SJCRH30 (cell line): ENCODE results near the gene NXPE4. TPM values are rescaled to one million over a fixed set of nuclear protein-coding genes. Genes with fewer than 3 reads are reported as not detected.
"Not testable (repeated sequence)": the region's sequence is repeated elsewhere in the genome, so short reads cannot be mapped to it uniquely, and the experiment has no call there.

Experiments
- DNase-seq, 2 experiments: peaks; one replicate each; pipeline ENCODE4 v3.0.0-alpha.2; 2015 to 2020
- H3K27ac ChIP-seq: fragments of 250-450 bp; sonication (Bioruptor Pico); 2 replicates; pipeline ENCODE4 v1.5.1; 2020; ENCODE audit warnings: mild to moderate bottlenecking, moderate library complexity
- H3K27me3 ChIP-seq: fragments of 250-450 bp; sonication (Bioruptor Pico); 2 replicates; pipeline ENCODE4 v1.5.1; 2020; ENCODE audit warnings: mild to moderate bottlenecking, moderate library complexity
- H3K36me3 ChIP-seq: fragments of 250-450 bp; sonication (Bioruptor Pico); 2 replicates; pipeline ENCODE4 v1.5.1; 2020; ENCODE audit warnings: mild to moderate bottlenecking, moderate library complexity
- H3K4me1 ChIP-seq: fragments of 250-450 bp; sonication (Bioruptor Pico); 2 replicates; pipeline ENCODE4 v1.5.1; 2020; ENCODE audit warnings: mild to moderate bottlenecking, moderate library complexity
- H3K4me3 ChIP-seq: fragments of 250-450 bp; sonication (Bioruptor Pico); 2 replicates; pipeline ENCODE4 v1.5.1; 2020; ENCODE audit warnings: mild to moderate bottlenecking, moderate library complexity
- H3K9me3 ChIP-seq: fragments of 250-450 bp; sonication (Bioruptor Pico); replicated peaks from 2 replicates; pipeline ENCODE4 v1.5.1; 2020; ENCODE audit warnings: mild to moderate bottlenecking, moderate library complexity
- total RNA-seq: library from RNA; depleted of rRNA; stranded (reverse); fragments of >200 nt; shearing (Covaris generic); gene quantifications from 2 replicates; pipeline ENCODE4 v1.2.3, GENCODE V29; 2014

Gene NXPE4
- total RNA-seq, 1 experiment from 2014 or later = not detected

DNA sequence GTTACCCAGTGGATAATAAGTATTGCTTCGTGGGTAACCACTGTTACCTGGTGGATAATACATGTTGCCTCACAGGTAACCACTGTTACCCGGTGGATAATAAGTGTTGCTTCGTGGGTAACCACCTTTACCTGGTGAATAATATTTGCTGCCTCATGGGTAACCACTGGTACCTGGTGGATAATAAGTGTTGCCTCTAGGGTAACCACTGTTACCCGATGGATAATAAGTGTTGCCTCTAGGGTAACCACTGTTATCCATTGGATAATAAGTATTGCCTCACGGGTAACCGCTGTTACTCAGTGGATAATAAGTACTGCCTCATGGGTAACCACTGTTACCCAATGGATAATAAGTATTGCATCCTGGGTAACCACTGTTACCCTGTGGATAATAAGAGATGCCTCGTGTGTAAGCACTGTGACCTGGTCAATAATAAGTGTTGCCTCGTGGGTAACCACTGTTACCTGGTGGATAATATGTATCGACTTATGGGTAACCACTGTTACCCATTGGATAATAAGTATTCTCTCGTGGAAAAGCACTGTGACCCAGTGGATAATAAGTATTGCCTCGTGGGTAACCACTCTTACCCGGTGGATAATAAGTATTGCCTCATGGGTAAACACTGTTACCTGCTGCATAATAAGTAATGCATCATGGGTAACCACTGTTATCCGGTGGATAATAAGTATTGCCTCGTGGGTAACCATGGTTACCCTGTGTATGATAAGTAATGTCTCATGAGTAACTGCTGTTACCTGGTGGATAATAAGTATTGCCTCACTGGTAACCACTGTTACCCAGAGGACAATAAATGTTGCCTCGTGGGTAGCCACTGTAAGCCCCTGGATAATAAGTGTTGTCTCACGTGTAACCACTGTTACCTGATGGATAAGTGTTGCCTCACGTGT, 20.1 kb upstream of the NXPE4 start:
- no peak overlapping the region for H3K4me3 ChIP-seq

DNA sequence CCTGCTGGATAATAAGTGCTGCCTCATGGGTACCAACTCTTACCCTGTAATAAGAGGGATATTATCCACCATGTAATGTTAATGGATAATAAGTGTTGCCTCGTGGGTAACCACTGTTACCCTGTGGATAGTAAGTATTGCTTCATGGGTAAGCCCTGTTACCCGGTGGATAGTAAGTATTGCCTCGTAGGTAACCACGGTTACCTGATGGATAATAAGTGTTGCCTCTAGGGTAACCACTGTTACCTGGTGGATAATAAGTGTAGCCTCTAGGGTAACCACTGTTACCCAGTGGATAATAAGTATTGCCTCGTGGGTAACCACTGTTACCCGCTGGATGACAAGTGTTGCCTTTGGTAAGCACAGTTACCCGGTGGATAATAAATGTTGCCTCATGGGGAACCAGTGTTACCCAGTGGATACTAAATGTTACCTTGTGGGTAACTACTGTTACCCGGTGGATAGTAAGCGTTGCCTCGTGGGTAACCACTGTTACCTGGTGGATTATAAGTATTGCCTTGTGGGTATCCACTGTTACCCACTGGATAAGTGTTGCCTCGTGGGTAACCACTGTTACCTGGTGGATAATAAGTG, 18.6 kb upstream of the NXPE4 start:
- Histone ChIP-seq H3K27ac (no peak overlapping the region), H3K27me3 (no peaks in the 10 kb centered on the region), H3K9me3 (no peaks in the 10 kb centered on the region), H3K36me3 (no peaks in the 10 kb centered on the region), H3K4me3 (no peak overlapping the region), H3K4me1 (no peaks in the 10 kb centered on the region)
- DNase-seq = no peak

More for the DNA sequence above, 20.1 kb upstream of the NXPE4 start:
- Histone ChIP-seq H3K4me1 (no peaks in the 10 kb centered on the region), H3K27ac (no peak overlapping the region), H3K27me3 (no peaks in the 10 kb centered on the region), H3K36me3 (no peaks in the 10 kb centered on the region), H3K9me3 (no peaks in the 10 kb centered on the region)
- no peak for DNase-seq

DNA sequence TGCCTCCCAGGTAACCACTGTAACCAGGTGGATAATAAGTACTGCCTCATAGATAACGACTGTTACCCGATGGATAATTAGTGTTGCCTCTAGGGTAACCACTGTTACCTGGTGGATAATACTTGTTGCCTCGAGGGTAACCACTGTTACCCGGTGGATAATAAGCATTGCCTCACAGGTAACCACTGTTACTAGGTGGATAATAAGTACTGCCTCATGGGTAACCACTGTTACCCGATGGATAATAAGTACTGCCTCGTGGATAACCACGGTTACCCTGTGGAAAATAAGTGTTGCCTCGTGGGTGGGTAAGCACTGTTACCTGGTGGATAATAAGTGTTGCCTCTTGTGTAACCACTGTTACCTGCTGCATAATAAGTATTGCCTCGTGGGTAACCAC, 17.5 kb upstream of the NXPE4 start:
- not testable (repeated sequence) for H3K4me1 ChIP-seq, H3K27ac ChIP-seq, H3K9me3 ChIP-seq, H3K36me3 ChIP-seq, H3K4me3 ChIP-seq, DNase-seq, H3K27me3 ChIP-seq

DNA sequence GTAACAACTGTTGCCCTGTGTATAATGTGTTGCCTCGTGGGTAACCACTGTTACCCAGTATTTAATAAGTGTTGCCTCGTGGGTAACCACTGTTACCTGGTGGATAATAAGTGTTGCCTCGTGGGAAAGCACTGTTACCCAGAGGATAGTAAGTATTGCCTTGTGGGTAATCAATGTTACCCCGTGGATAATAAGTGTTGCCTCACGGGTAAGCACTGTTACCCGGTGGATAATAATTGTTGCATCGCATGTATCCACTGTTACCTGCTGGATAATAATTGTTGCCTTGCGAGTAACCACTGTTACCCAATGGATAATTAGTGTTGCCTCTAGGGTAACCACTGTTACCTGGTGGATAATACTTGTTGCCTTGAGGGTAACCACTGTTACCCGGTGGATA, 17.1 kb upstream of the NXPE4 start:
- no peak for DNase-seq

DNA sequence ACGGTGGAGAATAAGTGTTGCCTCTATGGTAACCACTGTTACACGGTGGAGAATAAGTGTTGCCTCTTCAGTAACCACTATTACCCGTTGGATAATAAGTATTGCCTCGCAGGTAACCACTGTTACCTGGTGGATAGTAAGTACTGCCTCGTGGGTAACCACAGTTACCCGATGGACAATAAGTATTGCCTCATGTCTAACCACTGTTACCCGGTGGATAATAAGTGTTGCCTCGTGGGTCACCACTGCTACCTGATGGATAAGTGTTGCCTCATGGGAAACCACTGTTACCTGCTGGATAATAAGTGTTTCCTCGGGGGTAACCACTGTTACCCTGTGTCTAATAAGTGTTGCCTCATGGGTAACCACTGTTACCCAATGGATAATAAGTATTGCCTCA, 16.6 kb upstream of the NXPE4 start:
- not testable (repeated sequence) for H3K27me3 ChIP-seq, H3K36me3 ChIP-seq, H3K4me1 ChIP-seq, DNase-seq, H3K4me3 ChIP-seq, H3K9me3 ChIP-seq, H3K27ac ChIP-seq

More for the DNA sequence above, 17.1 kb upstream of the NXPE4 start:
- Histone ChIP-seq H3K27ac (no peak overlapping the region), H3K9me3 (no peaks in the 10 kb centered on the region), H3K27me3 (no peaks in the 10 kb centered on the region), H3K36me3 (no peaks in the 10 kb centered on the region), H3K4me3 (no peak overlapping the region), H3K4me1 (no peaks in the 10 kb centered on the region)

DNA sequence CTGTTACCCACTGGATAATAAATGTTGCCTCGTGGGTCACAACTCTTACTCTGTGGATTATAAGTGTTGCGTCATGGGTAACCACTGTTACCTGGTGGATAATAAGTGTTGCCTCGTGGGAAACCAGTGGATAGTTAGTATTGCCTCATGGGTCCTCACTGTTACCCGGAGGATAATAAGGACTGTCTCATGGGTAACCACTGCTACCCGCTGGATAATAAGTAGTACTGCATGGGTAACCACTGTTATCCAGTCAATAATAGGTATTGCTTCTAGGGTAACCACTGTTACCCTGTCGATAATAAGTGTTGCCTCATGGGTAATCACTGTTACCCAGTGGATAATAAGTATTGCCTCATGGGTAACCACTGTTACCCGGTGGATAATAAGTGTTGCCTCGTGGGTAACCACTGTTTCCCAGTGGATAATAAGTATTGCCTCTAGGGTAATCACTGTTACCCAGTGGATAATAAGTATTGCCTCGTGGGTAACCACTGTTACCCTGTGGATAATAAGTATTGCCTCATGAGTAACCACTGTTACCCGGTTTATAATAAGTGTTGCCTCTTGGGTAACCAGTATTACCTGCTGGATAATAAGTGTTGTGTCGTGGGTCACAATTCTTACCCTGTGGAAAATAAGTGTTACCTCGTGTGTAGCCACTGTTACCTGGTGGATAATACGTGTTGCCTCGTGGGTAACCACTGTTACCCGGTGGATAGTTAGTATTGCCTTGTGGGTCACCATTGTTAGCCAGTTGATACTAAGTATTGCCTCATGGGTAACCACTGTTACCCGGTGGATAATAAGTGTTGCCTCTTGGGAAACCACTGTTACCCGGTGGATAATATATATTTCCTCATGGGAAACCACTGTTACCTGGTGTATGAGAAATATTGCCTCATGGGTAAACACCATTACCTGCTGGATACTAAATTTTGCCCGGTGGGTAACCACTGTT, 15.7 kb upstream of the NXPE4 start:
- no peak overlapping the region for H3K4me3 ChIP-seq
- DNase-seq = no peak
- no peaks in the 10 kb centered on the region for H3K9me3 ChIP-seq
- no peak overlapping the region for H3K27ac ChIP-seq
- no peaks in the 10 kb centered on the region for H3K36me3 ChIP-seq
- no peaks in the 10 kb centered on the region for H3K27me3 ChIP-seq
- no peaks in the 10 kb centered on the region for H3K4me1 ChIP-seq

DNA sequence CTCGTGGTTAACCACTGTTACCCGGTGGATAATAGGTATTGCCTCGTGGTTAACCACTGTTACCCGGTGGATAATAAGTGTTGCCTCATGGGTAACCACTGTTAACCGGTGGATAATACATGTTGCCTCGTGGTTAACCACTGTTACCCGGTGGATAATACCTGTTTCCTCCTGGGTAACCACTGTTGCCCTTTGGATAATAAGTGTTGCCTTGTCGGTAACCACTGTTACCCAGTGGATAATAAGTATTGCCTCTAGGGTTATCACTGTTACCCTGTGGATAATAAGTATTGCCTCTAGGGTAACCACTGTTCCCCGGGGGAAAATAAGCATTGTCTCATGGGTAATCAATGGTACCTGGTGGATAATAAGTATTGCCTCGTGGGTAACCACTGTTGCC, 15.0 kb upstream of the NXPE4 start:
- Histone ChIP-seq H3K4me1 (no peaks in the 10 kb centered on the region), H3K36me3 (no peaks in the 10 kb centered on the region), H3K27ac (no peak overlapping the region), H3K4me3 (no peak overlapping the region), H3K9me3 (no peaks in the 10 kb centered on the region), H3K27me3 (no peaks in the 10 kb centered on the region)
- no peak for DNase-seq

DNA sequence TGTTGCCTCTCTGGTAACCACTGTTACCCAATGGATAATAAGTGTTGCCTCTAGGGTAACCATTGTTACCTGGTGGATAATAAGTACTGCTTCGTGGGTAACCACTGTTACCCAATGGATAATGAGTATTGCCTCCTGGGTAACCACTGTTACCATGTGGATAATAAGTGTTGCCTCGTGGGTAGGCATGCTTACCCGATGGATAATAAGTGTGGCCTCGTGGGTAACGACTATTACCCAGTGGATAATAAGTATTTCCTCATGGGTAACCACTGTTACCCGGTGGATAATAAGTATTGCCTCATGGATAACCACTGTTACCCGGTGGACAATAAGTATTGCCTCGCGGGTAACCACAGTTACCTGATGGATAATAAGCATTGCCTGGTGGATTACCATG, 13.8 kb upstream of the NXPE4 start:
- no peak overlapping the region for H3K4me3 ChIP-seq
- no peaks in the 10 kb centered on the region for H3K27me3 ChIP-seq
- DNase-seq = no peak
- no peaks in the 10 kb centered on the region for H3K36me3 ChIP-seq
- H3K4me1 ChIP-seq = no peaks in the 10 kb centered on the region
- H3K9me3 ChIP-seq = no peaks in the 10 kb centered on the region
- H3K27ac ChIP-seq = no peak overlapping the region

DNA sequence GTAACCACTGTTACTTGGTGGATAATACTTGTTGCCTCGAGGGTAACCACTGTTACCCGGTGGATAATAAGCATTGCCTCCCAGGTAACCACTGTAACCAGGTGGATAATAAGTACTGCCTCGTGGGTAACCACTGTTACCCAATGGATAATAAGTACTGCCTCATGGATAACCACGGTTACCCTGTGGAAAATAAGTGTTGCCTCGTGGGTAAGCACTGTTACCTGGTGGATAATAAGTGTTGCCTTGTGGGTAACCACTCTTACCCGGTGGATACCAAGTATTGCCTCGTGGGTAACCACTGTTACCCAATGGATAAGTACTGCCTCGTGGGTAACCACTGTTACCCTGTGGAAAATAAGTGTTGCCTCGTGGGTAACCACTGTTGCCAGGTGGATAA, 13.0 kb upstream of the NXPE4 start:
- H3K4me1 ChIP-seq, DNase-seq, H3K27me3 ChIP-seq, H3K36me3 ChIP-seq, H3K27ac ChIP-seq, H3K9me3 ChIP-seq, H3K4me3 ChIP-seq: not testable (repeated sequence)

DNA sequence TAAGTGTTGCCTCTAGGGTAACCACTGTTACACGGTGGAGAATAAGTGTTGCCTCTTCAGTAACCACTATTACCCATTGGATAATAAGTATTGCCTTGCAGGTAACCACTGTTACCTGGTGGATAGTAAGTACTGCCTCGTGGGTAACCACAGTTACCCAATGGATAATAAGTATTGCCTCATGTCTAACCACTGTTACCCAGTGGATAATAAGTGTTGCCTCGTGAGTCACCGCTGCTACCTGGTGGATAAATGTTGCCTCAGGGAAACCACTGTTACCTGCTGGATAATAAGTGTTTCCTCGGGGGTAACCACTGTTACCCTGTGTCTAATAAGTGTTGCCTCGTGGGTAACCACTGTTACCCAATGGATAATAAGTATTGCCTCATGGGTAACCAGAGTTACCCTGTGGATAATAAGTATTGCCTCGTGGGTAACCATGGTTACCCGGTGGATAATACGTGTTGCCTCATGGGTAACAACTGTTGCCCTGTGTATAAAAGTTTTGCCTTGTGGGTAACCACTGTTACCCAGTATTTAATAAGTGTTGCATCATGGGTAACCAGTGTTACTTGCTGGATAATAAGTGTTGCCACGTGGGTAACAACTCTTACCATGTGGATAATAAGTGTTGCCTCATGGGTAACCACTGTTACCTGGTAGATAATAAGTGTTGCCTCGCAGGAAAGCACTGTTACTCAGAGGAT, 12.3 kb upstream of the NXPE4 start:
- no peak overlapping the region for H3K4me3 ChIP-seq
- no peaks in the 10 kb centered on the region for H3K4me1 ChIP-seq
- no peak overlapping the region for H3K27ac ChIP-seq
- no peaks in the 10 kb centered on the region for H3K36me3 ChIP-seq
- DNase-seq = no peak
- H3K27me3 ChIP-seq = no peaks in the 10 kb centered on the region
- no peaks in the 10 kb centered on the region for H3K9me3 ChIP-seq

DNA sequence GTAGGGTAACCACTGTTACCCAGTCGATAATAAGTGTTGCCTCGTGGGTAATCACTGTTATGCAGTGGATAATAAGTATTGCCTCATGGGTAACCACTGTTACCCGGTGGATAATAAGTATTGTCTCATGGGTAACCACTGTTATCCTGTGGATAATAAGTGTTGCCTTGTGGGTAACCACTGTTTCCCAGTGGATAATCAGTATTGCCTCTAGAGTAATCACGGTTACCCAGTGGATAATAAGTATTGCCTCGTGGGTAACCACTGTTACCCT, 11.2 kb upstream of the NXPE4 start:
- not testable (repeated sequence) for H3K27me3 ChIP-seq, H3K4me3 ChIP-seq, H3K4me1 ChIP-seq, DNase-seq, H3K9me3 ChIP-seq, H3K27ac ChIP-seq, H3K36me3 ChIP-seq

DNA sequence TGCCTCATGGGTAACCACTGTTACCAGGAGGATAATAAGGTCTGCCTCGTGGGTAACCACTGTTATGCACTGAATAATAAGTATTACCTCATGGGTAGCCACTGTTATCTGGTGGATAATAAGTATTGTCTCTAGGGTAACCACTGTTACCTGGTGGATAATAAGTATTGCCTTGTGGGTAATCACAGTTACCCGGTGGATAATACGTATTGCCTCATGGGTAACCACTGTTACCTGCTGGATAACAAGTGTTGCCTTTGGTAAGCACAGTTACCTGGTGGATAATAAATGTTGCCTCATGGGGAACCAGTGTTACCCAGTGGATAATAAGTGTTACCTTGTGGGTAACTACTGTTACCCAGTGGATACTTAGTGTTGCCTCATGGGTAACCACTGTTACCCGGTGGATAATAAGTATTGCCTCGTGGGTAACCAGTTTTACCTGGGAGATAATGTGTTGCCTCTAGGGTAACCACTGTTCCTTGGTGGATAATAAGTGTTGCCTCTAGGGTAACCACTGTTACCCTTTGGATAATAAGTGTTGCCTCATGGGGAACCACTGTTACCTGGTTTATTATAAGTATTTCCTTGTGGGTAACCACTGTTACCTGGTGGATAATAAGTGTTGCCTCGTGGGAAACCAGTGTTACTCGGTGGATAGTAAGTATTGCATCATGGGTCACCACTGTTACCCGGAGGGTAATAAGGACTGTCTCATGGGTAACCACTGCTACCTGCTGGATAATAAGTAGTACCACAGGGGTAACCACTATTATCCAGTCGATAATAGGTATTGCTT, 10.6 kb upstream of the NXPE4 start:
- no peaks in the 10 kb centered on the region for H3K4me1 ChIP-seq
- no peaks in the 10 kb centered on the region for H3K27me3 ChIP-seq
- DNase-seq = no peak
- H3K27ac ChIP-seq = no peak overlapping the region
- H3K9me3 ChIP-seq = no peaks in the 10 kb centered on the region
- no peak overlapping the region for H3K4me3 ChIP-seq
- H3K36me3 ChIP-seq = no peaks in the 10 kb centered on the region

DNA sequence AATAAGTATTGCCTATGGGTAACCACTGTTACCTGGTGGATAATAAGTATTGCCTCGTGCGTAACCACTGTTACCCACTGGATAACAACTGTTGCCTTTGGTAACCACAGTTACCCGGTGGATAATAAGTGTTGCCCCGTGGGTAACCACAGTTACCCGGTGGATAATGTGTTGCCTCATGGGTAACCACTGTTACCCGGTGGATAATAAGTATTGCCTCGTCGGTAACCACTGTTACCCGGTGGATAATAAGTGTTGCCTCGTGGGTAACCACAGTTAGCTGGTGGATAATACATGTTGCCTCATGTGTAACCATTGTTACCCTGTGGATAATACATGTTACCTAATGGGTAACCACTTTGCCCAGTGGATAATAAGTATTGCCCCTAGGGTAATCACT, 9.8 kb upstream of the NXPE4 start:
- H3K27me3 ChIP-seq = no peaks in the 10 kb centered on the region
- H3K4me3 ChIP-seq = no peak overlapping the region
- no peaks in the 10 kb centered on the region for H3K36me3 ChIP-seq
- no peak overlapping the region for H3K27ac ChIP-seq
- no peaks in the 10 kb centered on the region for H3K9me3 ChIP-seq
- DNase-seq = no peak
- H3K4me1 ChIP-seq = no peaks in the 10 kb centered on the region

DNA sequence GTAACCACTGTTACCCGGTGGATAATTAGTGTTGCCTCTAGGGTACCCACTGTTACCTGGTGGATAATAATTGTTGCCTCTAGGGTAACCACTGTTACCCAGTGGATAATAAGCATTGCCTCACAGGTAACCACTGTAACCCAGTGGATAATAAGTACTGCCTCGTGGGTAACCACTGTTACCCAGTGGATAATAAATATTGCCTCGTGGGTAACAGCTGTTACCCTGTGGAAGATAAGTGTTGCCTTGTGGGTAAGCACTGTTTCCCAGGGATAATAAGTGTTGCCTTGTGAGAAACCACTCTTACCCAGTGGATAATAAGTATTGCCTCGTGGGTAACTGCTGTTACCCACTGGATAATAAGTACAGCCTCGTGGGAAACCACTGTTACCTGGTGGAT, 9.3 kb upstream of the NXPE4 start:
- Histone ChIP-seq H3K27me3 (no peaks in the 10 kb centered on the region), H3K27ac (no peak overlapping the region), H3K36me3 (no peaks in the 10 kb centered on the region), H3K9me3 (no peaks in the 10 kb centered on the region), H3K4me1 (no peaks in the 10 kb centered on the region), H3K4me3 (no peak overlapping the region)
- DNase-seq = no peak
